Keratinocyte (primary cell): ENCODE results near the gene AQP9.

Experiments
- EZH2 ChIP-seq: IDR thresholded peaks from one replicate; pipeline ENCODE4 v1.6.1; 2012; ENCODE audit warnings: inconsistent platforms, mild to moderate bottlenecking, low read length, moderate library complexity
- TF ChIP-seq, protein P1 (sequence below), 3 experiments: IDR thresholded peaks in 1 of 3; conservative IDR thresholded peaks in 1 of 3; optimal IDR thresholded peaks in 1 of 3; 2 replicates in 2 of 3; 3 replicates in 1 of 3; pipeline versions ENCODE3 to v1.5.1; 2011; ENCODE audit warnings: low read length in 3 of 3, mild to moderate bottlenecking in 3 of 3, moderate library complexity in 2 of 3, control low read depth in 1 of 3, inconsistent platforms in 1 of 3; ENCODE audit not compliant: insufficient read depth in 2 of 3; ENCODE audit errors: extremely low read depth in 1 of 3

DNA sequence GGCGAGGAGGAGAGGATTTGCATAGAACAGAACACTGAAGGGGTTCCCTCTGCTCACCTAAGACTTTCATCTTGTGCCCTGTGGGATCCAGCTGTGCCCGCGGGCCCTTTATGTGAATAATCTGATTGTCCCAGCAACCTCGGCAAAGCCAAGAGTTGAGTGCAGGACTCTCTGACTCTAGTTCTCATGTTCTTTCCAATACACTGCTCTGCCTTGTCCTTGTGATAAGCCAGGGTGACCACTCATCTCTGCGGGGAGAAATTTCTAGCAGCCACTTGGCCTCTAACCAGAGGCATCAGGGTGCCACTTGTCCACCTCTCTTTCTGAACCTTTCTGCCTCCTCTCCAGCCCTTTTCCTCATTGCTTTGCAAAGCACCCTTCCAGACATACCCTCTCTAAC, 31.8 kb downstream of the AQP9 start:
- TF ChIP-seq, protein P1, sequence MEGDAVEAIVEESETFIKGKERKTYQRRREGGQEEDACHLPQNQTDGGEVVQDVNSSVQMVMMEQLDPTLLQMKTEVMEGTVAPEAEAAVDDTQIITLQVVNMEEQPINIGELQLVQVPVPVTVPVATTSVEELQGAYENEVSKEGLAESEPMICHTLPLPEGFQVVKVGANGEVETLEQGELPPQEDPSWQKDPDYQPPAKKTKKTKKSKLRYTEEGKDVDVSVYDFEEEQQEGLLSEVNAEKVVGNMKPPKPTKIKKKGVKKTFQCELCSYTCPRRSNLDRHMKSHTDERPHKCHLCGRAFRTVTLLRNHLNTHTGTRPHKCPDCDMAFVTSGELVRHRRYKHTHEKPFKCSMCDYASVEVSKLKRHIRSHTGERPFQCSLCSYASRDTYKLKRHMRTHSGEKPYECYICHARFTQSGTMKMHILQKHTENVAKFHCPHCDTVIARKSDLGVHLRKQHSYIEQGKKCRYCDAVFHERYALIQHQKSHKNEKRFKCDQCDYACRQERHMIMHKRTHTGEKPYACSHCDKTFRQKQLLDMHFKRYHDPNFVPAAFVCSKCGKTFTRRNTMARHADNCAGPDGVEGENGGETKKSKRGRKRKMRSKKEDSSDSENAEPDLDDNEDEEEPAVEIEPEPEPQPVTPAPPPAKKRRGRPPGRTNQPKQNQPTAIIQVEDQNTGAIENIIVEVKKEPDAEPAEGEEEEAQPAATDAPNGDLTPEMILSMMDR (optimal IDR thresholded peaks at IDR 0.05 in 1 of 3, IDR thresholded peaks at IDR 0.05 in 1 of 3, conservative IDR thresholded peaks at IDR 0.05 in 1 of 3; ENCODE audit: extremely low read depth in 1 of 3, insufficient read depth in 2 of 3, low read length in 3 of 3): no peak
- TF ChIP-seq EZH2: no peak
